Neural cell (in vitro differentiated cells): ENCODE measurements around the gene C1orf105. TPM values are rescaled to one million over a fixed set of nuclear protein-coding genes. Genes with fewer than 3 reads are reported as not detected.

ENCODE experiments used
- H2AFZ ChIP-seq: fragments of 200-600, 300-800 bp; sonication (generic), shearing (Covaris generic); 2 replicates; pipeline ENCODE4 v1.6.0; 2014; ENCODE audit warnings: low read depth, mild to moderate bottlenecking, antibody characterized with exemption, low read length, moderate library complexity
- H3F3A ChIP-seq: fragments of 200-600 bp; shearing (Covaris generic); 2 replicates; pipeline ENCODE4 v1.6.1; 2016; ENCODE audit warnings: mild to moderate bottlenecking, moderate library complexity, mixed read lengths, antibody characterized with exemption, low read length; ENCODE audit not compliant: insufficient read depth, poor library complexity, severe bottlenecking
- H3K27ac ChIP-seq: fragments of 200-600, 300-800 bp; sonication (generic), shearing (Covaris generic); 2 replicates; pipeline ENCODE4 v1.5.1; 2014; ENCODE audit warnings: mild to moderate bottlenecking, low read length, moderate library complexity
- H3K27me3 ChIP-seq: fragments of 300-800, 200-600 bp; sonication (generic), shearing (Covaris generic); 2 replicates; pipeline ENCODE4 v1.6.0; 2014; ENCODE audit warnings: mild to moderate bottlenecking, low read depth, low read length, moderate library complexity; ENCODE audit not compliant: insufficient read depth
- H3K36me3 ChIP-seq: fragments of 300-800, 200-600 bp; sonication (generic), shearing (Covaris generic); 2 replicates; pipeline ENCODE4 v1.5.1; 2014; ENCODE audit warnings: mild to moderate bottlenecking, antibody characterized with exemption, low read length, moderate library complexity; ENCODE audit not compliant: insufficient read depth
- H3K4me2 ChIP-seq: fragments of 300-800, 200-600 bp; sonication (generic), shearing (Covaris generic); 2 replicates; pipeline ENCODE4 v1.6.0; 2014; ENCODE audit warnings: mild to moderate bottlenecking, low read length
- H3K4me3 ChIP-seq: fragments of 300-800, 200-600 bp; sonication (generic), shearing (Covaris generic); 2 replicates; pipeline ENCODE4 v1.5.1; 2014; ENCODE audit warnings: mild to moderate bottlenecking, low read length, moderate library complexity
- H3K79me2 ChIP-seq: fragments of 200-600 bp; shearing (Covaris generic); replicated peaks from 2 replicates; pipeline ENCODE4 v1.6.0; 2014; ENCODE audit warnings: mild to moderate bottlenecking, low read length, moderate library complexity; ENCODE audit not compliant: insufficient read depth
- H3K9ac ChIP-seq: fragments of 300-800, 200-600 bp; sonication (generic), shearing (Covaris generic); 2 replicates; pipeline ENCODE4 v1.6.1; 2016; ENCODE audit warnings: mild to moderate bottlenecking, low read length, mixed read lengths
- H3K9me2 ChIP-seq: fragments of 200-600 bp; shearing (Covaris generic); 2 replicates; pipeline ENCODE4 v1.6.1; 2016; ENCODE audit warnings: mild to moderate bottlenecking, low read length, mixed read lengths; ENCODE audit not compliant: insufficient read depth
- H3K9me3 ChIP-seq: fragments of 200-600, 300-800 bp; sonication (generic), shearing (Covaris generic); 2 replicates; pipeline ENCODE4 v1.6.1; 2016; ENCODE audit warnings: mild to moderate bottlenecking, mixed run types, low read length, moderate library complexity, mixed read lengths
- H4K20me1 ChIP-seq: fragments of 200-600 bp; shearing (Covaris generic); 2 replicates; pipeline ENCODE4 v1.6.1; 2016; ENCODE audit warnings: mild to moderate bottlenecking, mixed run types; ENCODE audit not compliant: insufficient read depth
- EP300 ChIP-seq: fragments of 450-650 bp; conservative IDR thresholded peaks from 2 replicates; pipeline ENCODE4 v1.6.1; 2014; ENCODE audit warnings: antibody characterized with exemption, mild to moderate bottlenecking, moderate library complexity; ENCODE audit not compliant: poor library complexity, severe bottlenecking
- EZH2 ChIP-seq: fragments of 200-600, 300-800 bp; shearing (Covaris generic), sonication (generic); IDR thresholded peaks from 2 replicates; pipeline ENCODE4 v1.6.1; 2014; ENCODE audit warnings: antibody characterized with exemption, low read length, borderline replicate concordance, mild to moderate bottlenecking; ENCODE audit not compliant: insufficient read depth, poor library complexity, severe bottlenecking
- MXI1 ChIP-seq: fragments of 450-650 bp; conservative IDR thresholded peaks from 2 replicates; pipeline ENCODE4 v1.6.1; 2014; ENCODE audit warnings: antibody characterized with exemption, mild to moderate bottlenecking; ENCODE audit not compliant: poor library complexity, severe bottlenecking
- POLR2AphosphoS5 ChIP-seq: IDR thresholded peaks from 2 replicates; pipeline ENCODE4 v1.6.1; 2012
- RAD21 ChIP-seq: fragments of 450-650 bp; conservative IDR thresholded peaks from 2 replicates; pipeline ENCODE4 v1.6.1; 2014; ENCODE audit warnings: antibody characterized with exemption, mild to moderate bottlenecking, moderate library complexity
- SMC3 ChIP-seq: fragments of 450-650 bp; conservative IDR thresholded peaks from 2 replicates; pipeline ENCODE4 v1.6.1; 2014; ENCODE audit warnings: antibody characterized with exemption, mild to moderate bottlenecking, moderate library complexity; ENCODE audit not compliant: poor library complexity
- TAF1 ChIP-seq: IDR thresholded peaks from 2 replicates; pipeline ENCODE4 v1.6.1; 2012; ENCODE audit warnings: low read depth
- polyA plus RNA-seq: library from polyadenylated mRNA; depleted of rRNA; stranded (reverse); fragments of >200 nt; gene quantifications from 2 replicates; pipeline ENCODE4 v1.2.3, GENCODE V29; 2014
- TF ChIP-seq, protein P1 (sequence below): IDR thresholded peaks from 2 replicates; pipeline ENCODE4 v1.6.1; 2012; ENCODE audit warnings: borderline replicate concordance
- TF ChIP-seq, protein P2 (sequence below): fragments of 450-650 bp; IDR thresholded peaks from 2 replicates; pipeline ENCODE4 v1.5.1; 2014; ENCODE audit warnings: antibody characterized with exemption, mild to moderate bottlenecking, moderate library complexity; ENCODE audit not compliant: poor library complexity, severe bottlenecking

Gene C1orf105
- polyA plus RNA-seq, 1 donor from 2014 or later: not detected

DNA sequence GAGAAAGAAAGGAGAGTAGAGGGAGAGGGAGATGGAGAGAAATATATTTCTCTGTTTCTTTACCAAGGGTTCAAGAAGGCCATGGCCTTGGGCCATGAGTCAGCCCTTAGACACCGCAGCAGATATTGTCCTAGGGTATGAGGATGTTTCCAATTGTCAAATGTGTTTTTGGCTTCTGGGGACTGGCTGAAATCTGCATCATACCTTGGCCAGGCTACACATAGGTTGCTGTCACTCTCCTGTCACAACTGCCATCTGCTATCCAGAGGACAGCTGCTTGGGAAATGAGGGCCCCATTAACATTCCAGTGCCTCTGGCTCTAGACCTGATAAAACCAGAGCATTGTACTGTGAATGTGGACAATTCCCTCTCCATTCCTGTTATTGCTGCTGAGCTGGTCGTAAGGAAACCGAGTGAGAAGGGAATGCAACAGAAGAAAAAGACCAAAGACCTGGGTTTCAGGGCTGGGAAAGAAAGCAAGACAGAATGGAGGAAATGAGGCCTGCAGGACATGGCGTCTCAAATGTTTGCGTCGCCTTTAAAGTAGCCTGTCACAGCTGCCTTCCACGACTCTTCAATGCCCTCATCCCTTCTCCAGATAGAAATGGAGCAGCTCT, 32.2 kb downstream of the C1orf105 start:
- no peaks in the 10 kb centered on the region for H4K20me1 ChIP-seq
- no peaks in the 10 kb centered on the region for H3K27me3 ChIP-seq
- no peak overlapping the region for H3K9ac ChIP-seq
- no peak overlapping the region for H3K4me2 ChIP-seq
- H2AFZ ChIP-seq: no peak overlapping the region
- H3F3A ChIP-seq: no peaks in the 10 kb centered on the region
- no peaks in the 10 kb centered on the region for H3K79me2 ChIP-seq
- no peak overlapping the region for H3K4me3 ChIP-seq
- TF ChIP-seq SMC3: no peak
- TF ChIP-seq, protein P1, sequence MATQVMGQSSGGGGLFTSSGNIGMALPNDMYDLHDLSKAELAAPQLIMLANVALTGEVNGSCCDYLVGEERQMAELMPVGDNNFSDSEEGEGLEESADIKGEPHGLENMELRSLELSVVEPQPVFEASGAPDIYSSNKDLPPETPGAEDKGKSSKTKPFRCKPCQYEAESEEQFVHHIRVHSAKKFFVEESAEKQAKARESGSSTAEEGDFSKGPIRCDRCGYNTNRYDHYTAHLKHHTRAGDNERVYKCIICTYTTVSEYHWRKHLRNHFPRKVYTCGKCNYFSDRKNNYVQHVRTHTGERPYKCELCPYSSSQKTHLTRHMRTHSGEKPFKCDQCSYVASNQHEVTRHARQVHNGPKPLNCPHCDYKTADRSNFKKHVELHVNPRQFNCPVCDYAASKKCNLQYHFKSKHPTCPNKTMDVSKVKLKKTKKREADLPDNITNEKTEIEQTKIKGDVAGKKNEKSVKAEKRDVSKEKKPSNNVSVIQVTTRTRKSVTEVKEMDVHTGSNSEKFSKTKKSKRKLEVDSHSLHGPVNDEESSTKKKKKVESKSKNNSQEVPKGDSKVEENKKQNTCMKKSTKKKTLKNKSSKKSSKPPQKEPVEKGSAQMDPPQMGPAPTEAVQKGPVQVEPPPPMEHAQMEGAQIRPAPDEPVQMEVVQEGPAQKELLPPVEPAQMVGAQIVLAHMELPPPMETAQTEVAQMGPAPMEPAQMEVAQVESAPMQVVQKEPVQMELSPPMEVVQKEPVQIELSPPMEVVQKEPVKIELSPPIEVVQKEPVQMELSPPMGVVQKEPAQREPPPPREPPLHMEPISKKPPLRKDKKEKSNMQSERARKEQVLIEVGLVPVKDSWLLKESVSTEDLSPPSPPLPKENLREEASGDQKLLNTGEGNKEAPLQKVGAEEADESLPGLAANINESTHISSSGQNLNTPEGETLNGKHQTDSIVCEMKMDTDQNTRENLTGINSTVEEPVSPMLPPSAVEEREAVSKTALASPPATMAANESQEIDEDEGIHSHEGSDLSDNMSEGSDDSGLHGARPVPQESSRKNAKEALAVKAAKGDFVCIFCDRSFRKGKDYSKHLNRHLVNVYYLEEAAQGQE: no peak
- TF ChIP-seq MXI1: no peak
- TF ChIP-seq TAF1: no peak
- no peak for TF ChIP-seq POLR2AphosphoS5
- no peak overlapping the region for H3K27ac ChIP-seq
- no peaks in the 10 kb centered on the region for H3K9me2 ChIP-seq
- H3K36me3 ChIP-seq: no peaks in the 10 kb centered on the region
- no peaks in the 10 kb centered on the region for H3K9me3 ChIP-seq

DNA sequence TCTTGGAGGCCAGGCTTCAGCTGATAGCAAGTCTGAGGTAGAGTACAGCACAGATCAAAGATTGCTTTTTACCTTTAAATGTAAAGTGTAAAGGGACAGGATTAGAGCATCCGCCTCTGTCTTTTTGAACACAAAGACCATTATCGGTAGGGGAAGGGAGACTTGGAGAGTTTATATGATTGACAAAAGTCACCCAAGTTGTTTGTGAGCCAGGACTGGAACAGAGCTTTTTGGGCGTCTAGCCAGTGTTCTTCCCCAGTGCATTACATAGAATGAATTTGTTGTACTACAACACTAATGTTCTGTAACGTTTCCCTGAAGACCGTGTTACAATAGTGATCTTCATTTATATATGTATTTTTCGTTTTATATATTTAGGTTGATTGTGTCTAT, 32.7 kb downstream of the C1orf105 start:
- Histone ChIP-seq H3F3A (no peaks in the 10 kb centered on the region), H2AFZ (no peak overlapping the region), H4K20me1 (no peaks in the 10 kb centered on the region), H3K27me3 (no peaks in the 10 kb centered on the region), H3K9ac (no peak overlapping the region), H3K4me2 (no peak overlapping the region), H3K4me3 (no peak overlapping the region), H3K9me2 (no peaks in the 10 kb centered on the region), H3K9me3 (no peaks in the 10 kb centered on the region), H3K79me2 (no peaks in the 10 kb centered on the region), H3K36me3 (no peaks in the 10 kb centered on the region), H3K27ac (no peak overlapping the region)
- TF ChIP-seq EP300 (no peak), TAF1 (no peak), MXI1 (no peak), EZH2 (no peak), POLR2AphosphoS5 (no peak), RAD21 (no peak), SMC3 (no peak)
- TF ChIP-seq, protein P2, sequence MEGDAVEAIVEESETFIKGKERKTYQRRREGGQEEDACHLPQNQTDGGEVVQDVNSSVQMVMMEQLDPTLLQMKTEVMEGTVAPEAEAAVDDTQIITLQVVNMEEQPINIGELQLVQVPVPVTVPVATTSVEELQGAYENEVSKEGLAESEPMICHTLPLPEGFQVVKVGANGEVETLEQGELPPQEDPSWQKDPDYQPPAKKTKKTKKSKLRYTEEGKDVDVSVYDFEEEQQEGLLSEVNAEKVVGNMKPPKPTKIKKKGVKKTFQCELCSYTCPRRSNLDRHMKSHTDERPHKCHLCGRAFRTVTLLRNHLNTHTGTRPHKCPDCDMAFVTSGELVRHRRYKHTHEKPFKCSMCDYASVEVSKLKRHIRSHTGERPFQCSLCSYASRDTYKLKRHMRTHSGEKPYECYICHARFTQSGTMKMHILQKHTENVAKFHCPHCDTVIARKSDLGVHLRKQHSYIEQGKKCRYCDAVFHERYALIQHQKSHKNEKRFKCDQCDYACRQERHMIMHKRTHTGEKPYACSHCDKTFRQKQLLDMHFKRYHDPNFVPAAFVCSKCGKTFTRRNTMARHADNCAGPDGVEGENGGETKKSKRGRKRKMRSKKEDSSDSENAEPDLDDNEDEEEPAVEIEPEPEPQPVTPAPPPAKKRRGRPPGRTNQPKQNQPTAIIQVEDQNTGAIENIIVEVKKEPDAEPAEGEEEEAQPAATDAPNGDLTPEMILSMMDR: no peak
- TF ChIP-seq, protein P1: no peak
